ENCODE data around the gene VPS13C.

VPS13C gene, protein sequence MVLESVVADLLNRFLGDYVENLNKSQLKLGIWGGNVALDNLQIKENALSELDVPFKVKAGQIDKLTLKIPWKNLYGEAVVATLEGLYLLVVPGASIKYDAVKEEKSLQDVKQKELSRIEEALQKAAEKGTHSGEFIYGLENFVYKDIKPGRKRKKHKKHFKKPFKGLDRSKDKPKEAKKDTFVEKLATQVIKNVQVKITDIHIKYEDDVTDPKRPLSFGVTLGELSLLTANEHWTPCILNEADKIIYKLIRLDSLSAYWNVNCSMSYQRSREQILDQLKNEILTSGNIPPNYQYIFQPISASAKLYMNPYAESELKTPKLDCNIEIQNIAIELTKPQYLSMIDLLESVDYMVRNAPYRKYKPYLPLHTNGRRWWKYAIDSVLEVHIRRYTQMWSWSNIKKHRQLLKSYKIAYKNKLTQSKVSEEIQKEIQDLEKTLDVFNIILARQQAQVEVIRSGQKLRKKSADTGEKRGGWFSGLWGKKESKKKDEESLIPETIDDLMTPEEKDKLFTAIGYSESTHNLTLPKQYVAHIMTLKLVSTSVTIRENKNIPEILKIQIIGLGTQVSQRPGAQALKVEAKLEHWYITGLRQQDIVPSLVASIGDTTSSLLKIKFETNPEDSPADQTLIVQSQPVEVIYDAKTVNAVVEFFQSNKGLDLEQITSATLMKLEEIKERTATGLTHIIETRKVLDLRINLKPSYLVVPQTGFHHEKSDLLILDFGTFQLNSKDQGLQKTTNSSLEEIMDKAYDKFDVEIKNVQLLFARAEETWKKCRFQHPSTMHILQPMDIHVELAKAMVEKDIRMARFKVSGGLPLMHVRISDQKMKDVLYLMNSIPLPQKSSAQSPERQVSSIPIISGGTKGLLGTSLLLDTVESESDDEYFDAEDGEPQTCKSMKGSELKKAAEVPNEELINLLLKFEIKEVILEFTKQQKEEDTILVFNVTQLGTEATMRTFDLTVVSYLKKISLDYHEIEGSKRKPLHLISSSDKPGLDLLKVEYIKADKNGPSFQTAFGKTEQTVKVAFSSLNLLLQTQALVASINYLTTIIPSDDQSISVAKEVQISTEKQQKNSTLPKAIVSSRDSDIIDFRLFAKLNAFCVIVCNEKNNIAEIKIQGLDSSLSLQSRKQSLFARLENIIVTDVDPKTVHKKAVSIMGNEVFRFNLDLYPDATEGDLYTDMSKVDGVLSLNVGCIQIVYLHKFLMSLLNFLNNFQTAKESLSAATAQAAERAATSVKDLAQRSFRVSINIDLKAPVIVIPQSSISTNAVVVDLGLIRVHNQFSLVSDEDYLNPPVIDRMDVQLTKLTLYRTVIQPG (N-terminal part only)

DNA sequence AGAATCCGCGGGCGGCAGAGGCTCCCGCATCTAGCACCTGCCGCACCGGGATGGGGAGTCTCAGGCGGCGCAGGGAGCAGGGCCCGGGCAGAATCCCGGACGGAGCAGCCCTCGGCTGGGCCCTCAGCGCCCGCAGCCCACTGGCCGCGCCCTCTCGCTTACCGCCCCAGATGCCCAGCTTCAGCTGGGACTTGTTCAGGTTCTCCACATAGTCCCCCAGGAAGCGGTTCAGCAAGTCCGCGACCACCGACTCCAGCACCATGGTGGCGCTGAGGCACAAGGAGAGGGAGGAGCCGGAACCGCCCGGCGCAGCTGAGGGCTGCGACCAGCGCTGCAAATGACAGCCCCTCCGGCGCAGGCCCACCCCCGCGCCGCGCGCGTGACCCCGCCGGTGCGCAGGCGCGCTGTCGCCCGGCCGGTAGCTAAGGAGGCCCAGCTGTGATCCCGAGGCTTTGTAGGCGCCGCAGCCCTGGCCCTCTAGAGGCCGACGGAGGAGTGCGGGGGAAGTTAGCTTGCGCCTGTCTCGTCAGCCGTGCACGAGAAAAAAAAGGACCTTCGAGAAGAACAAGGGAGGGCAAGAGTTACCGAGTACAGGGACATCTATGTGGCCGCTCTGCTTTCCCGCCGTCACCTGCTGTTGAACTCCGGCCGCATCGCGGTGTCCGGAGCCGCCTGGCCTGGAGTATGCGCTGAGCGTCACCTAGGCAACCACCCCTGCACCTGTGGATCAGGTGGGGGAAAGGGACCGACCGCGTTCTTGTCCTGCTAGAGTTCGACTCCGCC, at the start of gene VPS13C:
TSS of gene VPS13C (minus strand) at position 335 of the 783 bp plus-strand sequence. CDS start at position 262, 73 bp downstream.
- peak; percentile 81 for DNase-seq (ENCODE audit: low read depth, low spot score)

DNA sequence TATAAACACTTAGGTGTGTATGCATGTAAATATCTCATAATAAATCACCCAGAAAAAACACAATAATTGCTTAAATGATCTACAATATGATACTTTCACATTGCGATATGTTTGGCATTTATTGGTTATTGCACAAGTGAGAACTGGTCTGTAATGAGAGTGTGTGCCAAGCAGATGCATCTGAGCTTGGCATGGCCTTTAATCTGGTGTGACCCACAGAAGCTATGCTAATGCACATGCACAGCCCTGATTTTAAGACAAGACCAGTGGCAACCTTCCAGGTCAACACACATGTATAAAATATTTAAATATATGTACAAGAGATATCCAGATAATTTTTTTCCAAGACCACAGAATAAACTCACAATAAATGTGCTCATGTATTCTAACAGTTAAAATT, 49.2 kb upstream of the VPS13C start:
- no peak for DNase-seq (ENCODE audit: low read depth, low spot score)

DNA sequence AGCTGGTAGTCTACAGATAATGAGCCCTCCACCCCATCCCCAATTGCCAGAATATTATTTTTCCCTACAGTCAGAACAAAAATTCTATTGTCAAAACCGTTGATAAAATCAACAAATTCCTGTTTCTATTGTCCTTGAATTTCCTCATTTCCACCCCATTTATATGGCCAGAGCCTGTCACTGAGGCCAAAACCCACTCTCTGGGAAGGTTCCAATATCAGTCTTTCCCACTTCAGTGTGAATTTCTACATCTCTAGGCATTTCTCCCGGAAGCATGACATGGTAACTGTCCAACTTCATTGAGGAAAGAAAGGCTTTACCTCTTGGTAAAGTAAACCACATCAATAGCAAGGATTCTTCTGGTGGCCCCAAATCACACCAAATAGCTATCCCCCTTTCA, 48.2 kb upstream of the VPS13C start:
- no peak for DNase-seq (ENCODE audit: low read depth, low spot score)

DNA sequence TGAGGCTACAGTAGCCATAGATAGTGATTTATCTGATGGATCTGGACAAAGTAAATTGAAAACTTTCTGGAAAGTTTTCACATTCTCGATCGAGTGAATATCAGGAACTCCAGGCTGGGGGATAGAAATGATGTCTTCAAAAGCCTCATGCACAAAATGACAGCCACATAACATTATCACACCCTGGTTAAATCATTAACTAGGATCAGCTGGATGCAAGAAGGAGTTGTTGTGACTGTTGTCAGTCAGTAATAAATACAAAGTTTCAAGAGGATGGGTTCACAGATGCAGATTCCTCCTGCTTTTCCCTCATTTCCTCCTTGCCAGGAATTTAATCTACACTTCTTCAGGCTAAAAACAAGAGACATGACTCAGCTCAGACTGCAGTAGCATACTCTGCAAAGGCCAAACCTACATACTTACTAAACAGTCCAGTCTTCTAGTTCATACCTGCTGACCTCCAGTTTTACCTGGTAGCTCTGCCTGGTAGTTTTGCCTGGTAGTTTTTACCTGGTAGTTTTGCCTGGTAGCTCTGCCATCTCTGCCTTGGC, 47.4 kb upstream of the VPS13C start:
- DNase-seq (ENCODE audit: low read depth, low spot score) = no peak

DNA sequence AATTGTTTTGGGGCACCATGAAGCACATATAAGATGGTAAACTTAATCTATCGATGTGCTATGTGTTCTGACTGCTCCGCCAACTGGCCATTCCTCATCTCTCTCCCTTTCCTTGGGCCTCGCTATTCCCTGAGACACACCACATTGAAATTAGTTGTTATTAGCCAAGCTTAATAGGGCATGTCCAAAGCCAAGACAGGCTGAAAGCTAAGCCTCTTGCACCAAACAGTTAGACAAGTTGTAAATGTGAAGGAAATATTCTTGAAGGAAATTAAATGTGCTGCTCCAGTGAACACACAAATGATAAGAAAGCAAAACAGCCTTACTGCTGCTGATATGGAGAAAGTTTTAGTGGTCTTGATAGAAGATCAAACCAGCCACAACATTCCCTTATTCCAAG, 45.8 kb upstream of the VPS13C start:
- no peak for DNase-seq (ENCODE audit: low read depth, low spot score)

DNA sequence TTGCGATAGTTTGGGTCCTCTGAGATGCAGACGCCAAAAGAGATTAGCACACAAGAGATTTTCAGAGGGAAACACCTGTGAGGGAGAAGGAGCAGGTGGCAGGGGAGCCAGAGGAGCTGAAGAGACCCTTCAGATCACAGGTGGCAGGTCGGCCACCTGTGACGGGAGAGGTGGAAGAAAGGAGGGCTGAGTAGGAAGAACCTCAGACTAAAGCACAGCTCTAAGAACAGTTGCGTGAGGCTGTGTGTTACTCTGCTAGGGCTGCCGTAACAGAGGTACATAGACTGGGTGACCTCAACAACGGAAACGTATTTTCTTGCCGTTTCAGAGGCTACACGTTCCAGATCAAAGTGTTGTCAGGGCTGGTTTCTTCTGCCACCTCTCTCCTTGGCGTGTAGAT, 45.0 kb upstream of the VPS13C start:
- DNase-seq (ENCODE audit: low read depth, low spot score) = no peak

DNA sequence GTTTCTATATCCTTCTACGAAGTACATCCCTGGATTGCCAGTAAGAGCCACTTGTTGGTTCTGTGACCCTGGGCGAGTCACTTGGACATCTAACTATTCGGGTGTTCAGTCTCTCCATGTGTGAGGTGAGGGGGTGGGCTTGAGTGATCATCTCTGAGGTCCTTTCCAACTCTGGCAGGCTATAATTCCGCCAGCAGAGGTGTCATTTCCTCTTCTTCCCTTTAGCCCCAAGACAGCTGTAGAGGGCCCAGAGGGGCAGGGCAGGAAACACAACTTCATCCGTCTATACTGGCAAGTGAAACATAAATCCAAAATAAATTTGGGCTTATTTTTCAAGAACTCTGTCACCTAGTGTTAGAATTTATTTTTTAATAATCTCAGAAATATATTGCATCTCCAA, 44.6 kb upstream of the VPS13C start:
- no peak for DNase-seq (ENCODE audit: low read depth, low spot score)

DNA sequence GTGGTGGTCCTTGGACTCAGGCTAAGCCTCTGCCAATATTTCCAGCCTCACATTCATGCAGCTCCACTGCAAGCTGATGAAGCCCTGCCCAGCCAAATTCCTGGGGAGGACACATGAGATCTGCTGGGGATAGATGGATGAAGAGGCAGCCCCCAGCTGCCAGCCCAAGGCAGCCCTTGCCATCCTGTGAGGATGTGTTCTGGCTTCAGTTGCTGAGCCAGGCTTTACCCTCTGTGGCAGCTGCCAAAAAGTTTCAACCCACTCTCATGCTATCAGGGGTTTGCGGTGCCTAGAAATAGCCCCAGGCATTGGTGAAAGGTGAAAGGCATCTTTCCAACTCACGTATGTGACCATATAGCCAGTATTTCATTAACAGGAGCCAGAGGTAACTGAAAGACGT, 44.2 kb upstream of the VPS13C start:
- DNase-seq (ENCODE audit: low read depth, low spot score) = no peak

DNA sequence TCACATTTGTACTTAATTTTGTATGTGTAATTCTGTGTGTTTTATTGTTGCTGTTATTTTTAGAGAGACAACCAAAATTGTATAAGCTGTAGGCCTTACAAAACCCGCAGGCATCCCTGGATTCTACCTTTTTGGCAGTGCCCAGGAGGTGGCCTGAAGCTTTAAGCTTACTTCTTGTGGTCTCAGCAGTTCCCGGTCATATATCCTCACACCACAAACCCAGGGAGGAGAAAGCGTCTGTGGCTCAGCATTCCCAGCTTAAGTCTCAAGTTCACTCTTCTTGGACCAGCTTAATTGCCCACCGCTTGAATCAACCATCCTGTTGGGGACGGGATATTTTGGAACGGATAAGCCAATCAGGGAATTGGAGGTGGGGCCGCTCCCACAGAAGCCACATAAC, 43.2 kb upstream of the VPS13C start:
- DNase-seq (ENCODE audit: low read depth, low spot score) = no peak

DNA sequence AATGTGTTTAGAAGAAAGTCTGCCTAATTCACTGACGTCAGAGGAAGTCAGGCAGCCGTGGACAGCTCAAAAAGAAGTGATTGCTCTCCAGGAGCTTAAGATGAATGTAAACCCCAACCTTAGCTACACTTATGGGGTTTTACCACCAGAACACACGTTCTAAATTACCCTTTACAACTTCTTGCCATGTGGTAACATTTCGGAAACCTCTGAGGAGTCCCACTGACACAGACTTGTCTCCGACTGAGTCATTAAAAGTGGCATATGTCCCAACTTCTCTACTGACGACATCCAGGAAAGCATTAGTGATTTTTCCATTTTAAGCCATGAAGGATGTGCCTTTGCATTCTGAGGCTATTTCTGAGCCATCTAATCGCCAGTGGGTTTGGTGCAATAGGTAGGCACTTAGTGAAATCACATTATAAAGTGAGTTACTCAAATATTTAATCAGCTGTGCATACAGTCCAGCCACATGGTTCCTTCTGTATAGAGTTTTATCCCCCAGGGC, 38.9 kb upstream of the VPS13C start:
- no peak for DNase-seq (ENCODE audit: low read depth, low spot score)

DNA sequence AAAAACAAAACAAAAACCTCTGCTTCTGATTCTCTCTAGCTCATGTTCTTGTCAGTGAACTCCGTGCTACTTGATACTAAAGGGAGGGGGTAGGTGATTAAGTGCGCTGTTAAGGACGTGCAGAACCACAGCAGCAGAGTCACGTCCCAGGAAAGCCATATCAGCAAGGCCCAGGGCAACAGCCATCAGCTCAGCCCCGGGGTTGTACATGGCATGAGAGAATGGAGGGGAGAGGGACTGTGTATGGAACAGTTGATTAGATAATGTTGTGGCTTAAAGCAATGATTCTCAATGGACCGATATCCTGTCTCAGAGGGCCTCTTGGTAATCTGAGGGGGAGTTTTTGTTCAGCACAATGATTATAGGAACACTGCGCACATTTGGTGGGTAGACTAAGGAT, 34.1 kb upstream of the VPS13C start:
- no peak for DNase-seq (ENCODE audit: low read depth, low spot score)

DNA sequence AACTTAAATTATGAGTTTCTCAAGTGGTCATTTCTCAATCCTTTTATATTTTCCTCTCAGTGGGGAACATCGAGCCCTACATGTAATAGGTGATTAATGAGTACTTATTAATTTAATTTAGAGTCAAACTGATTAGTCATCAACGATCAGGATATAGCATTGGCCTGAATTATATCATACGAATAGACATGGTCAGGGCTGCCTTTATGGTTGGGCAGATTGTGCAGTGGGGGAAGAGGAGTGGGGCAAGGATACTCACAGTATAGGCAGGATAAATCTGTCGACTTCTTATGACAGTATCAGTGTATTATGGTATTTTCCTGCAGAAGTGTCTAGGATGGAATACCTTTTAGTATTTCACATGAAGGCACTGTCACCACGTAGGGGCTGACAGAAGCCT, 33.6 kb upstream of the VPS13C start:
- DNase-seq (ENCODE audit: low read depth, low spot score) = no peak

DNA sequence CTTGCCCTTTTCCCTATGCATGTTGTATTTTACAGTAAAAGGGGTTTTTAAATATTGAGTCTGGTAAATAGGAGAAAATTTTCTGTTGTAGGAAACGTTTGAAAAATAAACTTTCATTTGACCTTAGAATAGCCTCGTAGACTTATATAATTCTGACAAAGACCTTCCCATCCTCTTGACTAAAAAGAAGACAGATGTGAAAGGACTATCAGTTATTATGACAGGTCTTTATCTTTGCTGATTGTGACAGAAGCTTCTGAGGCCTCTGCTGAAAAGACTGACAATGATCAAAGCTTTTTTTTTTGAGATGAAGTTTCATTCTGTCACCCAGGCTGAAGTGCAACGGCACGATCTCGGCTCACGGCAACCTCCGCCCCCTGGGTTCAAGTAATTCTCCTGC, 30.7 kb upstream of the VPS13C start:
- no peak for DNase-seq (ENCODE audit: low read depth, low spot score)

DNA sequence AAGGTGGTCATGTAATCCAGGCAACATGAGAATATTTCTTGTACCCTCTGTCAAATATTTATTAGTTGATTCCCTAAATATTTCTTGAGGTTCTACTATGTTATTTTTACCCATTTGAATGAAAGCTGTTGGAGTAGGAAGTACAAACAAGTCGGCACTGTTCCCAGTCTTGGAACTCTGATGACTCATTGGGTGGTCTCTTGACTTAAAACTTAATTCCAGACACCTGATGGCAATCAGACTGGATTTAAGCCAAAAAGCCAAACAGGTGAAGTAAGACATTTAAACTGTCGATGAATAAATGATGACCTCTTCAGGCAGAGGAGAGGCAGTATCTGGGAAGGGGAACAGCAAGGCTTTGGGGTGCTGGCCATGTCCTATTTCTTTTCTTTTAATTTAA, 29.4 kb upstream of the VPS13C start:
- DNase-seq (ENCODE audit: low read depth, low spot score) = no peak

DNA sequence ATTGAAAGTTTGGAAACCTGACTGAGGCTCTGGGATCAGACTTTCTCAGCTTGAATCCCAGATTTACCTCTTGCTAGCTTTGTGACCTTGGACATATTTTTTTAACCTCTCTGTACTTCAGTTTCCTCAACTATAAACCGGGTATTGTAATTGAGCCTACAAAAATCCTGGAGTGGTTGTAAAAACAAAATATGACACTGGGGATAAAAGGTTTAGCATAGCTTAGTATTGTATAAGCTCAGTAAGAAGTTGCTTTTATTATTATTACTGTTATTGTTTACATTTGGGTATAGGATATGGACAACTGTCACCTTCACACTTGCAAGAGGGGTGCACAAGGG, 28.1 kb upstream of the VPS13C start:
- no peak for DNase-seq (ENCODE audit: low read depth, low spot score)

DNA sequence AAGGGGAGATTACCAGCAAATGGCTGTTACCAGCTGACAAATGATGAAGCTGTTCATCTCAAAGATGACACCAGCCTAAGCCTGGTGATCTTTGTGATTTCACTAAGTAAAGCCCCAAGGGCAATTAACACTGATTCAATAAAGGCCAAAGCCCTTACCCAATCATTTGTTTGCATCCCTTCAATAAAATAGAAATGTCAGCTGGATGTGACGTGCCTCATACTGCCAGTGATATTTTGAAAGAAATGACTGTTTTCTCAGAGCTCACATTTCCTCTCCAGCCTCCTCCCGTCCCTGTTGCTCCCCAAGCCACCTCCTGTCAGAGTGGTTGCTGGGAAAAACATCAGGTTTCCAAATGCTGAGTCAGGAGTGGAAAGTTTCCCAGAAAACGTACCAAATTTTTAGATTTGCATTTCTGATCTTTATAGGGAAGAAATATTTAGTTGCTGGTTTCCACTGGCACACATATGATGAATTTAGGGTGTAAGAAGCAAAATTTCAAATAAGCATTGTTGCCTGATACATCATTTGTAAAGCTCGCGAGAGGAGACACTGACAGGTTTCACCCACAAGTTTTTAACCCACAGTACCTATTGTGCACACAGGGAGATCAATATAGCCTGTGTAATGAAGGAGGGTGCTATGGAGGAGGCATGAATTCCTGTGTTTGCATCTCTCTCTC, 27.6 kb upstream of the VPS13C start:
- DNase-seq (ENCODE audit: low read depth, low spot score) = no peak

DNA sequence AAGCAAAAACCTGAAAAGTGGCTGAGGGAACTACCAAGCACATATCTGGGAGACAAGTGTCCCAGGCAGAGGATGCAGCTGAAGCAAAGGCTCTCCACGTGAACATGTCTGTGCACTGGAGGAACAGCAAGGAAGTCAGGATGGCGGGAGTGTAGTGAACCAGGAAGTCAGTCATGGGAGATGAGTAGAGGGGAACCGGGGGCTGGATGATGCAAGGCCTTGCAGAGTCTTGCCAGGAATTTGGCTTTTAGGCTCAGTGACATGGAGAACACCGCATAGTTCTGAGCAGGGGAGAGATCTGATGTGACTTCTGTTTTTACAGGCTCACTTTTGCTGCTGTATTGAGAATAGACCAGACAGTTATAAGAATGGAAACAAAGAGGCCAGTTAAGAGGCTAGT, 25.5 kb upstream of the VPS13C start:
- DNase-seq (ENCODE audit: low read depth, low spot score) = no peak

DNA sequence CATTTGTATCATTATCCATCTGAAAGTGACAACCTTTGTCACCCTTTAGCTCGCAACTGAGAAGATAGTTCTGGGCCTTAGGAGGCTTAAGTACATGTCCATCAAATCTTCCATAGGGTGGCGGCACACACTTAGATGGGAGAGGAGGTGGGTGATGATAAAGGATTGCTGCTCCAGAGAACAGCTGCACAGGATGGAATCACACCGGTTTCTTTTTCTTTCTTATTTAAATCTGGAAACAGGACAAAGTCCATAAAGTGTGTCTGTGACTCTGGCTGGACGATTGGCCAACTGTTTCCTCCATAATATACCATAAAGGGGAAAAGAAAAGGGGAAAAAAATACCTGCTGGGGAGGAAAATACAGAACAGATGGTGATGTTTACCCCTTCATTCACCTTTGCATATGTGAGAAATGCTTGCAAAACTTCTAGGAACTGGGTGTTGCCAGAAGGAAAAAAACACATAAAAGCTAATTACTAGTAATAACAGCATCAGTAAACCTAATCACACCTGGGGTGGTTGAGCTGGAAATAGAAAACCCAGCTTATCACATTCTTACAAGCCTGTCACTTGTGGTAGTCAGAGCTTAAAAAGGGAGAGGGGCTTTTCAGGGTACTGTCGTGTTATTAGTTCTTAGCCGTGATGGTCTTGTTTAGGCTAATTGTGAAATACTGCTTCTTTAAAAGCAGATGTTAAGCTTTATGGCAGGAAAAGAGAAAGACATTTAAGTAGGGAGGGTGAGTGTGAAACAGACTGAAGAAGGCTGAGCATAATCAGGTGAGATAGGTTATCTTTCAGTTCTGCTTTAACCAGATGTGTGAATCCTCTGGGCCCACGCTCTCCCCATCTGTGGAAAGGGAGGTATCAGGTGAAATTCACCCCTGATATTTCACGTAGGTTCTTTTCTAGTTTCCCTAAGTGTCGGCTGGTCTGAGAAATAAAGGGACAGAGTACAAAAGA, 23.2 kb upstream of the VPS13C start:
- no peak for DNase-seq (ENCODE audit: low read depth, low spot score)

DNA sequence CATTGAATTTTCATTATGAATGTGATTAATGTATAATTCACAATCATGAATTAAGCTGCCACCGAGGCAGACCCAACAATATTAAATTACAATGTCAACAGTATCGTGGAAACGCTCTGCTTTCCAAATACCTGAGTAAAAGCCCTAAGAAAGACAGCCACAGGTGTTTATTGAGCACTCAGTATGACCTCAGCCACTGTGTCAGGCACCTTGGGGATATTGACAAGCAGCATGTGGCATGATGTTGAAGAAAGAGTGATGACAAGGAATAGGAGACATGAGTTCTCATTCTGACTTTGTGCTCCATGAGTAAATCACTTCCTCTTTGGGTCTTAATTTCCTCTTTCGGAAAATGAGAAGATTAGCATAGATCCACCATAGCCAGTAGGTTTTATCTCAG, 19.3 kb upstream of the VPS13C start:
- no peak for DNase-seq (ENCODE audit: low read depth, low spot score)
